Endothelial cell of umbilical vein (primary cell): Measurements from ENCODE around the gene AKAP14. TPM values are rescaled to one million over a fixed set of nuclear protein-coding genes. Genes with fewer than 3 reads are reported as not detected.

Experiments used
- Bru-seq: library from RNA; stranded (reverse); fragments of 400-500 nt; gene quantifications from one replicate; lab custom pipeline; 2021; lab: Mats Ljungman, UMichigan
- BruChase-seq, 2 experiments: library from RNA; stranded (reverse); fragments of 400-500 nt; gene quantifications; one replicate each; lab custom pipeline; 2021; lab: Mats Ljungman, UMichigan
- BruUV-seq: library from RNA; stranded (reverse); fragments of 400-500 nt; replicated peaks from 2 replicates; lab custom pipeline; 2021; lab: Mats Ljungman, UMichigan
- CTCF ChIA-PET: fragments of 300-600, 350-600 bp; sonication (Branson Sonifier 250); formaldehyde crosslinking; loops from one replicate; lab custom pipeline; 2021; ENCODE audit warnings: antibody characterized with exemption, inconsistent platforms; lab: Charles Lee
- POLR2A ChIA-PET: fragments of 300-600, 350-600 bp; sonication (Branson Sonifier 250); formaldehyde crosslinking; loops from one replicate; lab custom pipeline; 2021; ENCODE audit warnings: antibody characterized with exemption, inconsistent platforms; lab: Charles Lee
- DNase-seq: peaks from one replicate; pipeline ENCODE4 v3.0.0-alpha.2; 2011; ENCODE audit warnings: low read depth, low spot score
- FAIRE-seq: peaks from 2 replicates; lab custom pipeline; 2011; peaks lifted over from hg19 to GRCh38; lab: Jason Lieb, UNC
- H2AFZ ChIP-seq: 2 replicates; pipeline ENCODE4 v1.6.0; 2012; ENCODE audit warnings: low read depth, low read length, control low read depth, inconsistent platforms
- H3K27ac ChIP-seq: 2 replicates; pipeline ENCODE4 v1.5.1; 2011; ENCODE audit warnings: low read depth, mild to moderate bottlenecking, control low read depth, low read length, moderate library complexity; ENCODE audit not compliant: insufficient read depth
- H3K27me3 ChIP-seq, 2 experiments: 2 replicates each; pipeline versions ENCODE4 v1.6.0 to v1.6.1; 2011; ENCODE audit warnings: low read length in 2 of 2, mixed read lengths in 1 of 2; ENCODE audit not compliant: control insufficient read depth in 2 of 2, insufficient read depth in 2 of 2
- H3K36me3 ChIP-seq, 2 experiments: 2 replicates in 1 of 2; 3 replicates in 1 of 2; pipeline ENCODE4 v1.5.1; 2011; ENCODE audit warnings: low read length in 2 of 2, mild to moderate bottlenecking in 1 of 2, moderate library complexity in 1 of 2; ENCODE audit not compliant: control insufficient read depth in 2 of 2, insufficient read depth in 2 of 2; ENCODE audit errors: extremely low read depth in 1 of 2
- H3K4me1 ChIP-seq: 3 replicates; pipeline ENCODE4 v1.5.1; 2011; ENCODE audit warnings: mild to moderate bottlenecking, low read length; ENCODE audit not compliant: control insufficient read depth, insufficient read depth; ENCODE audit errors: extremely low read depth
- H3K4me2 ChIP-seq: 2 replicates; pipeline ENCODE4 v1.6.1; 2011; ENCODE audit warnings: low read length, control low read depth, mixed read lengths; ENCODE audit not compliant: insufficient read depth
- H3K4me3 ChIP-seq, 3 experiments: fragments of 200-600 bp in 1 of 3; sonication (generic), shearing (Covaris generic) in 1 of 3; replicated peaks in 1 of 3; 2 replicates each; pipeline ENCODE4 v1.5.1; 2011 to 2016; ENCODE audit warnings: control low read depth in 3 of 3, low read length in 3 of 3, mild to moderate bottlenecking in 2 of 3, inconsistent platforms in 1 of 3, low read depth in 1 of 3, moderate library complexity in 1 of 3; ENCODE audit not compliant: insufficient read depth in 1 of 3
- H3K79me2 ChIP-seq: 2 replicates; pipeline ENCODE4 v1.6.0; 2012; ENCODE audit warnings: low read length, inconsistent platforms; ENCODE audit not compliant: control insufficient read depth, insufficient read depth
- H3K9ac ChIP-seq: replicated peaks from 2 replicates; pipeline ENCODE3; 2011; ENCODE audit warnings: low read length, control low read depth; ENCODE audit not compliant: insufficient read depth; ENCODE audit errors: extremely low read depth
- H3K9me1 ChIP-seq: replicated peaks from 3 replicates; pipeline ENCODE4 v1.6.0; 2011; ENCODE audit warnings: mild to moderate bottlenecking, low read length; ENCODE audit not compliant: control insufficient read depth, insufficient read depth; ENCODE audit errors: extremely low read depth
- H3K9me3 ChIP-seq: replicated peaks from 2 replicates; pipeline ENCODE4 v1.5.1; 2012; ENCODE audit warnings: low read length, inconsistent platforms; ENCODE audit not compliant: control insufficient read depth, insufficient read depth
- H4K20me1 ChIP-seq: replicated peaks from 2 replicates; pipeline ENCODE3; 2011; ENCODE audit warnings: mild to moderate bottlenecking, low read length; ENCODE audit not compliant: control insufficient read depth, insufficient read depth; ENCODE audit errors: extremely low read depth
- CTCF ChIP-seq, 2 donors: IDR thresholded peaks; 1 replicate in 1 of 2; 2 replicates in 1 of 2; pipeline ENCODE4 v1.5.1; 2011; ENCODE audit warnings: low read length in 2 of 2, mild to moderate bottlenecking in 2 of 2, moderate library complexity in 2 of 2, control low read depth in 1 of 2, inconsistent platforms in 1 of 2, low read depth in 1 of 2; ENCODE audit not compliant: insufficient read depth in 1 of 2; ENCODE audit errors: extremely low read depth in 1 of 2
- EZH2 ChIP-seq: IDR thresholded peaks from 2 replicates; pipeline ENCODE4 v1.6.1; 2012; ENCODE audit warnings: borderline replicate concordance, low read depth, mild to moderate bottlenecking, moderate library complexity, low read length, inconsistent platforms; ENCODE audit not compliant: severe bottlenecking
- FOS ChIP-seq: IDR thresholded peaks from 2 replicates; pipeline ENCODE4 v1.6.1; 2011; ENCODE audit warnings: mild to moderate bottlenecking, low read length, moderate library complexity, borderline replicate concordance; ENCODE audit not compliant: insufficient read depth
- GATA2 ChIP-seq: IDR thresholded peaks from 2 replicates; pipeline ENCODE4 v1.7.0; 2011; ENCODE audit warnings: low read depth, mild to moderate bottlenecking, moderate library complexity, mixed read lengths, low read length; ENCODE audit not compliant: insufficient read length, insufficient read depth
- JUN ChIP-seq: IDR thresholded peaks from 2 replicates; pipeline ENCODE4 v1.6.1; 2011; ENCODE audit warnings: borderline replicate concordance, low read depth; ENCODE audit not compliant: insufficient read length, insufficient read depth
- MYC ChIP-seq: IDR thresholded peaks from one replicate; pipeline ENCODE4 v1.6.1; 2011; ENCODE audit warnings: mild to moderate bottlenecking, low read depth, low read length
- POLR2A ChIP-seq: IDR thresholded peaks from 2 replicates; pipeline ENCODE4 v1.6.1; 2012; ENCODE audit warnings: low read depth, mild to moderate bottlenecking, control low read depth, low read length
- POLR2AphosphoS5 ChIP-seq: IDR thresholded peaks from 2 replicates; pipeline ENCODE4 v1.6.1; 2012; ENCODE audit warnings: low read depth, mild to moderate bottlenecking, control low read depth, low read length, moderate library complexity; ENCODE audit not compliant: insufficient read depth
- dilution Hi-C: fragments of 300-500 bp; cut with MboI; formaldehyde crosslinking; loops from one replicate; pipeline ENCODE4 v1.15.0; 2019; ENCODE audit warnings: low sequenced_read_pairs; ENCODE audit not compliant: extremely low pct_ligation_motif_present
- intact Hi-C: fragments of 100-400 bp; cut with micrococcal nuclease; formaldehyde crosslinking; loops from one replicate; pipeline ENCODE4 v1.10.0; 2022
- long read RNA-seq: library from polyadenylated mRNA; stranded (forward); transcript quantifications from one replicate; pipeline ENCODE4 v2.0.0, GENCODE V29; 2021
- polyA minus RNA-seq, 3 experiments: library from RNA; depleted of rRNA, polyadenylated mRNA; stranded (reverse); fragments of >200 nt; gene quantifications; 1 replicate in 1 of 3; 2 replicates in 2 of 3; pipeline ENCODE4 v1.2.3, GENCODE V29; 2011
- polyA plus RNA-seq, 4 experiments: library from polyadenylated mRNA; depleted of rRNA in 3 of 4; stranded (reverse) in 3 of 4; unstranded in 1 of 4; fragments of >200 nt; gene quantifications; 2 replicates each; pipeline versions ENCODE4 v1.2.1 to v1.2.3, GENCODE V29; 2011 to 2012; ENCODE audit warnings: missing spikeins in 1 of 4
- total RNA-seq: library from RNA; stranded (reverse); gene quantifications from 2 replicates; pipeline ENCODE4 v1.2.3, GENCODE V29; 2021
- TF ChIP-seq, protein P1 (sequence below): IDR thresholded peaks from 2 replicates; pipeline ENCODE4 v1.6.1; 2011; ENCODE audit not compliant: insufficient read depth, insufficient read length

AKAP14 gene
- not detected in 2 replicates for total RNA-seq
- polyA plus RNA-seq, result not detected in 2 replicates
- not detected in 2 replicates for polyA plus RNA-seq (2011; cell fraction: cytosol; rRNA removed)
- polyA plus RNA-seq (2011; cell fraction: nucleus; rRNA removed), result not detected in 2 replicates
- not detected in 2 replicates for polyA plus RNA-seq (2012)
- polyA minus RNA-seq, result not detected in 2 replicates
- not detected for polyA minus RNA-seq (2011; cell fraction: cytosol; rRNA and poly(A)+ RNA removed)
- not detected in 2 replicates for polyA minus RNA-seq (2011; cell fraction: nucleus; rRNA and poly(A)+ RNA removed)
- not detected for Bru-seq, nascent RNA
- BruChase-seq, experiment 1, labeled RNA remaining after a 6-hour chase, result percentile 7 among the genes with signal in this experiment
- not detected for BruChase-seq, experiment 2, labeled RNA remaining after a 2-hour chase
- long read RNA-seq, result 0 reads

GRCh38 chrX:119895843-119896326, at the start of gene AKAP14:
Gene AKAP14, plus strand, starts transcription at chrX:119895893. Its CDS starts 7,331 bp downstream, at chrX:119903224.
- intact Hi-C loops (no loop called here), dilution Hi-C loops (no loop called here)
- H3K27me3 ChIP-seq, result peaks cover 0 to 2% of the 10 kb centered on the region in 2 experiments
- H3K79me2 ChIP-seq, result no peaks in the 10 kb centered on the region
- TF ChIP-seq POLR2A (no peak), EZH2 (no peak), JUN (no peak), POLR2AphosphoS5 (no peak), CTCF (IDR thresholded peaks at IDR 0.05; ENCODE audit: extremely low read depth in 1 of 2, insufficient read depth in 1 of 2, low read depth in 1 of 2, low read length in 2 of 2) (no peak), MYC (no peak), GATA2 (no peak), FOS (no peak)
- TF ChIP-seq, protein P1, sequence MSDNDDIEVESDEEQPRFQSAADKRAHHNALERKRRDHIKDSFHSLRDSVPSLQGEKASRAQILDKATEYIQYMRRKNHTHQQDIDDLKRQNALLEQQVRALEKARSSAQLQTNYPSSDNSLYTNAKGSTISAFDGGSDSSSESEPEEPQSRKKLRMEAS, result no peak
- H3K9me3 ChIP-seq, result no peaks in the 10 kb centered on the region
- H3K36me3 ChIP-seq, result no peaks in the 10 kb centered on the region
- H3K4me2 ChIP-seq, result no peak within 1 kb of the TSS
- no peaks in the 10 kb centered on the region for H4K20me1 ChIP-seq
- no TSS peak for BruUV-seq
- CTCF ChIA-PET, result interaction anchor here (1.4 kb wide), 1 partner anchor 8 kb away, joined by 5 read pairs; no protein-coding TSS in a partner anchor
- DNase-seq (no peak), FAIRE-seq (no peak)
- no peak within 1 kb of the TSS for H2AFZ ChIP-seq
- no peak within 1 kb of the TSS for H3K27ac ChIP-seq
- no peaks in the 10 kb centered on the region for H3K9me1 ChIP-seq
- H3K9ac ChIP-seq, result no peak within 1 kb of the TSS
- POLR2A ChIA-PET, result no interaction called here
- no peak within 1 kb of the TSS for H3K4me3 ChIP-seq
- no peaks in the 10 kb centered on the region for H3K4me1 ChIP-seq
